Fibroblast of gingiva (primary cell): ENCODE data around the gene LIPI.
"Not testable (repeated sequence)": the region's sequence is repeated elsewhere in the genome, so short reads cannot be mapped to it uniquely, and the experiment has no call there.

ENCODE experiments used
- DNase-seq: peaks from one replicate; pipeline ENCODE4 v3.0.0-alpha.2; 2011; ENCODE audit warnings: low read depth

LIPI gene

DNA sequence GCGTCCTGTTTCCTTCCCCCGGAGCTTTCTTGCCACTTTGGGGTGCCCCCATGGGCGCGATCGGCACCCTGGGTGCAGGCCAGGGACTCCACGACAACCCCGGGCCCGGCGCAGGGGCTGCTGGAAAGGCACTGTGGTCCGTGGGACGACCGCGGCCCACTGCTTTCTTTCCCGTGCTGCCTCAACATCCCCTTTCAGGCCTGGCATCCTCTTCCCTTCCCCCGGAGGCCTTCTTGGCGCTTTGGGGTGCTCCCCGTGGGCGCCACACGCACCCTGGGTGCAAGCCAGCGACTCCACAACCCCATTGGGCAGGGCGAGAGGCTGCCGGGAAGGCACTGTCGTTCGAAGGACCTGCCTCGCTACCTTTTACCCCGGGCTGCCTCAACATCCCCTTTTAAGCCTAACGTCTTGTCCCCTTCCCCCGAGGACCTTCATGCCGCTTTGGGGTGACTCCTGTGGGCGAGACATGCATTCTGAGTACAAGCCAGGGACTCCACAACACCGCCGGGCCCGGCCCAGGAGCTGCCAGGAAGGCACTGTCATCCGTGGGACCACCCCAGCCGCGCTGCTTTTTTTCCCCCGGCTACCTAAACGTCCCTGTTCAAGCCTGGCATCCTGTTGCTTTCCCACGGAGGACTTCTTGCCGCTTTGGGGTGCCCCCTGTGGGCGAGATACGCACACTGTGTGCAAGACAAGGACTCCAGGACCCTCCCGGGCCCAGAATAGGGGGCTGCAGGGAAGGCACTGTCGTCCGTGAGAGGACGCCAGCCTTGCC is 137.8 kb downstream of the LIPI start:
- no peak for DNase-seq

DNA sequence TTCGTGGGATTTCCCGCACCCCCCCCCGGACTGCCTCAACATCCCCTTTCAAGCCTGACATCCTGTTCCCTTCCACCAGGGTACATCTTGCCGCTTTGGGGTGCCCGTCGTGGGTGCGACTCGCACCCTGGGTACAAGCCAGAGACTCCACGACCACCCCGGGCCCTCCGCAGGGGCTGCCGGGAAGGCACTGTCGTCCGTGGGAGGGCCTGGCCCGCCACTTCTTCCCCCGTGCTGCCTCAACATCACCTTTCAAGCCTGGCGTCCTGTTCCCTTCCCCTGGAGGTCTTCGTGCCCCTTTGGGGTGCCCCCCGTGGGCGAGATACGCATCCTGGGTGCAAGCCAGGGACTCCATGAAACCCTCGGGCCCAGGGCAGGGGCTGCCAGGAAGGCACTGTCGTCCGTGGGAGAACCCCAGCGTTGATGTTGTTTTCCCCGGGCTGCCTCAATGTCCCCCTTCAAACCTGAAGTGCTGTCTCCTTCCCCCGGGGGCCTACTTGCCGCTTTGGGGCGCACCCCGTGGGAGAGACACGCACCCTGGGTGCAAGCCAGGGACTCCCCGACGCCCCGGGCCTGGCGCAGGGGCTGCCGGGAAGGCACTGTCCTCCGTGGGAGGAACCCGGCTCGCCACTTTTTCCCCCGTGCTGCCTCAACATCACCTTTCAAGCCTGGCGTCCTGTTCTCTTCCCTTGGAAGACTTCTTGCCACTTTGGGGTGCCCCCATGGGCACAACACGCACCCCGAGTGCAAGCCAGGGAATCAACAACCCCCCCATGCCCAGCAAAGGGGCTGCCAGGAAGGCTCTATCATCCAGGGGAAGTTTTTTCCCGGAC is 138.6 kb downstream of the LIPI start:
- DNase-seq = no peak

DNA sequence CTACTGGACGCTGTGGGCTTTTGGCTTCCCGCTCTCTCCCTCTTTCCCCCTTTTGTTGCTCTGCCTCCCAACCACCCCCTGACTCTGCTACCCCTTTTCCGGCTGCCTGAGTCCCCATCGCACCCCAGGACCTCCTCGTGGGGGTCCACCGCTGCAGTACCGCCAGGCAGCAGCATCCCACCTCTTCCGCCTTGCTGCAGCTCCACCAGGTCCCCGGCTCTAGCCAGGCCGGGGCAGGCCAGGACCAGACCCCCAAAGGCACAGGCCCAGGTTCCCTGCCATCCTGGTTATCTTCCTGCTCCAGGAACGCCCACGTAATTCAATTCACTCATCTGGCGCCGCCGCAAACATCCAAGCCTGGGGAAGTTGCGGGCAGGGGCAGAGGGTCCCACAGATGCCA is 139.8 kb downstream of the LIPI start:
- no peak for DNase-seq

DNA sequence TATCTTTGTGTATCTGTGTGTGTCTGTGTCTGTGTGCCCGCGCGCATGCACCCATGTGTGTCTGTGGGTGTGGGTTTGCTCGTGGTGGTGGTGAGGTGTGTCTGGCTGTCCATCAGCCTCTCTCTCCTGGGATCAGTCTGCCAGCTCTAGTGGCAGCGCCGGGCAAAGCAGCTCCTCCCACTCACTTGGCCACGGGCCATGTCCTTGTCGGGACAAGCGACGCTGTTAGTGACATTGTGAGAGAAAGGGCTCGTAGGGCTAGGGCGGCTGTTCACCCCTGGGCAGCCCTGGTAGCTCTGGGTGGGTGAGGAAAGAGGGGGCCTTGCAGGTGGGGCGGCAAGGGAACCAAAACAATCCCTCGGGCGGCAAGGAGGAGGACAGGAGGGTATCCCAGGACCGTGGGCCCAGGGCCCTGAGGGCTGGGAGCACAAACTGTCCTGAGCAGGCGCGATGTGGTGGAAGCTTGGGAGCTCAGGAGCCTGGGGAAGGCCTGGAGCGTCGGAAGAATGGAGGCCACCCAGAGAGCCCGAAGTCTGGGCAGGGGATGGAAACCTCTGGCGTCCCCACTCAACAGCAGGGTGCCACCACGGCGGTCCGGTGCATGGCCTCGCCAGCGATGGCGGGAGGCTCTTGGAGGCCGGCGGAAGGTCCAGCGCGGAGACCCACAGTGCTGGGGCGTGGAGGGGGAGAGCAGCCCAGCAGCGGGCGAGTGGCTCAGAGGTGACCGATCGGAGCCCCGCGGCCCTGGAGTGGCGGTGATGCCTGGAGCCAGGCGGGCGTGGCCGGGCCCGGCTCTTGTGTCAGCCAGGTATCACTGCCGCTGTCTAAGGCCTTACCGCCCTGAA is 140.5 kb downstream of the LIPI start:
- no peak for DNase-seq

DNA sequence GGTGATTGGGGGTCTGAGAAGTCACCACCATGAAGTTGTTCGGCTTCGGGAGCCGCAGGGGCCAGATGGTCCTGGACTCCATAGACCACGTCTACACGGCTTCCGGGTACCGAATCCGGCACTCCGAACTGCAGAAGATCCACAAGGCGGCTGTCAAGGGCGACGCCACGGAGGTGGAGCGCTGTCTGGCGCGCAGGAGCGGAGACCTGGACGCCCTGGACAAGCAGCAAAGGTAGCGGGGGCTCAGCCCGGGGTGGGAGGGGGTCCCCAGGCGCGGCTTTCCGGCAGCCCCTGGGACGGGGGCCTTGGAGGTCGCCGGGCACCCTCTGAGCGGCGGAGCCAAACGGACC is 146.5 kb downstream of the LIPI start:
- DNase-seq = no peak

DNA sequence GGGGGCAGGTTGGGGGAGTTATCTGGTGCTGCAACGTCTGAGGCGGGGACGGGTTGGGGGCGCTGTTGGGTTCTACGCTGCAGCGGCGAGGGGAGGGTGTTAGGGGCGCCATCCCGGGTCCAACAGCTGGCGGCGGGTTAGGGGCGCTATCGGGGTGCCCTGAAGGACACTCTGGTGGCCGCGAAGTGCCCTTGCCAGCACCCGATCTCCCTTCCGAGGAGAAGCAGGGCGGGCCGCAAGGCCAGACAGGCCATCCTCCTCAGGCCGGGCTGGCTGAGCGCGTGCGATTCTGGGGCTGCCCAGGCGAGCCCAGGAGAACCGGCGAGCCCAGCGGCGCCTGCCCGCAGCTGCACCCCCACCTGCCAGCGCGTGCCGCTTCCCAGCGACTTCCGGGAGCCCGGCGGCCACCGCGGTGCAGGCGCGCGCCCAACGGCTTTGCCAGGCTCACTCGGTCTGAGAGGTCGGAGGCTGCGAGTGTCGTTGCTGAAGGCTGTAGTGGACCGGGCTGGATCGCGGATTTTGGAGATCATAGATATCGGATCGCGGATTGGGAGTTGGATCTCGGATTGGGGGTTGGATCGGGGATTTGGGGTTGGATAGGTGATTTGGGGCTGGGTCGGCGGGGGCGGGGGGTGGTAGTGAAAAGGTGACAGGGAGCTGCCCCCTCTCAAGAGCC is 147.0 kb downstream of the LIPI start:
- not testable (repeated sequence) for DNase-seq

DNA sequence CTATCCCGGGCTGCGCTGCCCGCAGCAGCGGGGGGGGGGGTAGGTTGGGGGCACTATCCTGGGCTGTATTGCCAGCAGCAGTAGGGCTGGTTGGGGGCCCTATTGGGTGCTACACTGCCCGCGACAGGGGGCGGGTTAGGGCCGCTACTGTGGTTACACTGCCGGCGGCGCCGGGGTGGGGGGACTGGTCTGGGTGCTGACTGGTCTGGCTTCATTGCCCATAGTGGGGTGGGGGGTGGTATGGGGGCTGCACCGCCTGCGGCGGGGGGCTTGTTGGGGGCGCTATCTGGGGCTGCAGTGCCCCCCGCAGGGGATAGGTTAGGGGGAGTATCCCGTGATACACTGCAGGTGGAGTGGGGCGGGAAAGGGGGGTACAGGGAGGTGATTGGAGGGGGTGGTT is 148.1 kb downstream of the LIPI start:
- not testable (repeated sequence) for DNase-seq

DNA sequence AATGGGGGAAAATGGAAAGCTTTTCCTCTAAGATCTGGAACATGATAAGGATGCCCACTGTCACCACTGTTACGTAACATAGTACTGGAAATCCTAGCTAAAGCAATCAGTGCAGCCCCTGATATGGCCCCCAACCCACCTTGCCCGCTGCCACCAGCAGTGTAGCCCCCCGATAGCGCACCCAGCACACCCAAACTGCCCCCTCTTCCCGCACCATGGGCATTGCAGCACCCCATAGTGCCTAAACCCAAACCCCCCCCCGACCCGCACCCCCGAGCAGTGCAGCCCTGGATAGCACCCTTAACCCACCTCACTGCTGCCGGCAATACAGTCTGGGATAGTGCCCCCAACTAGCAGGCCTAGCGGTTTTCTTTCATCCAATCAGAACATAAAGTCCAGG is 148.9 kb downstream of the LIPI start:
- DNase-seq = not testable (repeated sequence)

DNA sequence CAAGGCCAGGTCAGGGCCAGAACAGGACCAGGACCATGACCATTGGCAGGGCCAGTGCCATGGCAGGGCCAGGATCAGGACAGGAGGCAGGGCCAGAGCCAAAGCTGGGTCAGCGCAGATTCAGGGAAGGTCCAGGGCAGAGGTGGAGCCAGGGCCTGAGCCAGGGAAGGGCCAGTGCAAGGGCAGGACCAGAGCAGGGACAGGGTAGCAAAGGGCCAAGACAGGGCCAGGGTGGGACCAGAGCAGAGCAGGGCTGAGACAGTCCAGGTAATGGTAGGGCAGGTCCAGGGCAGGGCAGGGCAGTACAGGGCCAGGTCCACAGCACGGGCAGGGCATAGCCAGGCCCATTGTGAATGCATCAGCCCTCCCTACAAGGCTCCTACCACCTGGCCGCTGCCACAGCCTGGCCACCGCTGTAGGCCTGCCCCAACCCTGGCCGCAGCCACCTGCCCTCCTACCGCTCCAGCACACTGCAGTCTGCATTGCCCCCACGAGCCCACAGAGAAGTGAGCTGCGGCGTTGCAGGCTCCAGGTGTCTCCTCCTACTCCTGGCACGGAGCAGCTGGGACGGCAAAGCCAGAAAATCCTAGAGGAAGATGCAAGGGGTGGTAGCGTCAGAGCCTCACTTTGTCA is 151.6 kb downstream of the LIPI start:
- not testable (repeated sequence) for DNase-seq
